DOHH2 (cell line): ENCODE results near the gene SBSN.

ENCODE experiments used
- EZH2phosphoT487 ChIP-seq: fragments of 200-600 bp; sonication (generic); IDR thresholded peaks from 2 replicates; pipeline ENCODE4 v1.6.1; 2017; ENCODE audit warnings: borderline replicate concordance, mild to moderate bottlenecking, antibody characterized with exemption, low read length, moderate library complexity, mixed read lengths
- TF ChIP-seq, protein P1 (sequence below): fragments of 200-600 bp; sonication (generic); IDR thresholded peaks from one replicate; pipeline ENCODE4 v1.5.1; 2014; ENCODE audit warnings: antibody characterized with exemption, mild to moderate bottlenecking, low read depth, low read length; ENCODE audit not compliant: poor library complexity, severe bottlenecking

DNA sequence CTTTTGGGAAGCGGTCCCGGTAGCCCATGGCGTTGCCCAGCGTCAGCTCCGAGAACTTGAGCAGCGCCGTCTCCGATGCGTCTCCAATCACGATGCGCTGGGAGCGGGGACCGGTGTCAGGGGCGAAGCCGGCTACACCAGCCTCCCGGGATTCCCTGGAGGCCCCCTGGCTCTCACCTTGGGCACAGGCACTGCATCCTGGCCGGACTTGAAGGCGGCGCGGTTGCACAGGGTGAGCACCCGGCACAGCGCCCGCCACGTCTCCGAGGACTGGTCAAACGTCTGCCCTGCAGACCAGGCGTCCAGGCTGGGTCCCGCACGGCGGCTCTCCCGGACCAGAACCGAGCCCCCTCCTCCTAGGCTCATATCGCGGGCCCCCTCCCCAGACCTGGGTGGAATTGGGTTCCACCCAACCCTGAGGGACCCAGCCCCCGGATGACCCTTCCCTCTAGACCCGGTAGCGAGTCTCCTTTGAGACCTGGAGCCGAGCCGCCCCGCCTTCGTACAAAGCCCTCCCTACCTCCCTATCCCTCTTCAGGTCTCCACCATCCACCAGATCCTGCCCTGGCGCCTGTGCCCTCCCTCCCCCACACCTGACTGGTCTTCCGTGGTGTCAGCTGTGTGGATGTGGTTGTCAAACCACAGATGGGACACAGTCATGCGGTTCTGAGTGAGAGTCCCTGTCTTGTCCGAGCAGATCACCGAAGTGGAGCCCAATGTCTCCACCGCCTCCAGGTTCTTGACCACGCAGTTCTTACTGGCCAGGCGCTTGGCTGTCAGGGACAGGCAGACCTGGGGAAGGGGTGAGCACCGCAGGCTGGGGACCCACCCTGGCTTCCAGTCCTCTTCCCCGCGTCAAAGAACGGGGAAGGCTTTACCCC, 30.5 kb upstream of the SBSN start:
- TF ChIP-seq EZH2phosphoT487: no peak
- TF ChIP-seq, protein P1, sequence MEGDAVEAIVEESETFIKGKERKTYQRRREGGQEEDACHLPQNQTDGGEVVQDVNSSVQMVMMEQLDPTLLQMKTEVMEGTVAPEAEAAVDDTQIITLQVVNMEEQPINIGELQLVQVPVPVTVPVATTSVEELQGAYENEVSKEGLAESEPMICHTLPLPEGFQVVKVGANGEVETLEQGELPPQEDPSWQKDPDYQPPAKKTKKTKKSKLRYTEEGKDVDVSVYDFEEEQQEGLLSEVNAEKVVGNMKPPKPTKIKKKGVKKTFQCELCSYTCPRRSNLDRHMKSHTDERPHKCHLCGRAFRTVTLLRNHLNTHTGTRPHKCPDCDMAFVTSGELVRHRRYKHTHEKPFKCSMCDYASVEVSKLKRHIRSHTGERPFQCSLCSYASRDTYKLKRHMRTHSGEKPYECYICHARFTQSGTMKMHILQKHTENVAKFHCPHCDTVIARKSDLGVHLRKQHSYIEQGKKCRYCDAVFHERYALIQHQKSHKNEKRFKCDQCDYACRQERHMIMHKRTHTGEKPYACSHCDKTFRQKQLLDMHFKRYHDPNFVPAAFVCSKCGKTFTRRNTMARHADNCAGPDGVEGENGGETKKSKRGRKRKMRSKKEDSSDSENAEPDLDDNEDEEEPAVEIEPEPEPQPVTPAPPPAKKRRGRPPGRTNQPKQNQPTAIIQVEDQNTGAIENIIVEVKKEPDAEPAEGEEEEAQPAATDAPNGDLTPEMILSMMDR: no peak
